BE2C (cell line): ENCODE data around the gene LLGL1.
A peak's percentile ranks its signal among the peaks of the same experiment; 100 is the strongest.

ENCODE experiments used
- DNase-seq: peaks from one replicate; pipeline ENCODE4 v3.0.0-alpha.2; 2020
- H3K27me3 ChIP-seq: fragments of 250-450 bp; sonication (Bioruptor Pico); 2 replicates; pipeline ENCODE4 v1.5.1; 2020; ENCODE audit warnings: mild to moderate bottlenecking
- H3K36me3 ChIP-seq: fragments of 250-450 bp; sonication (Bioruptor Pico); 2 replicates; pipeline ENCODE4 v1.5.1; 2020; ENCODE audit warnings: mild to moderate bottlenecking
- H3K4me1 ChIP-seq: fragments of 250-450 bp; sonication (Bioruptor Pico); 2 replicates; pipeline ENCODE4 v1.5.1; 2020
- H3K4me3 ChIP-seq: 2 replicates; pipeline ENCODE4 v1.5.1; 2011; ENCODE audit warnings: low read depth, low read length
- H3K9me3 ChIP-seq: fragments of 250-450 bp; sonication (Bioruptor Pico); 2 replicates; pipeline ENCODE4 v1.5.1; 2020
- TF ChIP-seq, protein P1 (sequence below): IDR thresholded peaks from 2 replicates; pipeline ENCODE4 v1.5.1; 2012; ENCODE audit warnings: mild to moderate bottlenecking, low read depth, low read length

LLGL1 gene

GRCh38 chr17:18261146-18261515 lies 35.7 kb downstream of the LLGL1 start:
- TF ChIP-seq, protein P1, sequence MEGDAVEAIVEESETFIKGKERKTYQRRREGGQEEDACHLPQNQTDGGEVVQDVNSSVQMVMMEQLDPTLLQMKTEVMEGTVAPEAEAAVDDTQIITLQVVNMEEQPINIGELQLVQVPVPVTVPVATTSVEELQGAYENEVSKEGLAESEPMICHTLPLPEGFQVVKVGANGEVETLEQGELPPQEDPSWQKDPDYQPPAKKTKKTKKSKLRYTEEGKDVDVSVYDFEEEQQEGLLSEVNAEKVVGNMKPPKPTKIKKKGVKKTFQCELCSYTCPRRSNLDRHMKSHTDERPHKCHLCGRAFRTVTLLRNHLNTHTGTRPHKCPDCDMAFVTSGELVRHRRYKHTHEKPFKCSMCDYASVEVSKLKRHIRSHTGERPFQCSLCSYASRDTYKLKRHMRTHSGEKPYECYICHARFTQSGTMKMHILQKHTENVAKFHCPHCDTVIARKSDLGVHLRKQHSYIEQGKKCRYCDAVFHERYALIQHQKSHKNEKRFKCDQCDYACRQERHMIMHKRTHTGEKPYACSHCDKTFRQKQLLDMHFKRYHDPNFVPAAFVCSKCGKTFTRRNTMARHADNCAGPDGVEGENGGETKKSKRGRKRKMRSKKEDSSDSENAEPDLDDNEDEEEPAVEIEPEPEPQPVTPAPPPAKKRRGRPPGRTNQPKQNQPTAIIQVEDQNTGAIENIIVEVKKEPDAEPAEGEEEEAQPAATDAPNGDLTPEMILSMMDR = no peak
- Histone ChIP-seq H3K9me3 (no peaks in the 10 kb centered on the region), H3K4me1 (no peaks in the 10 kb centered on the region; the same call in 1 of the 2 replicates), H3K27me3 (no peaks in the 10 kb centered on the region), H3K36me3 (no peaks in the 10 kb centered on the region), H3K4me3 (peak overlapping the region; percentile 68)
- no peak for DNase-seq

DNA sequence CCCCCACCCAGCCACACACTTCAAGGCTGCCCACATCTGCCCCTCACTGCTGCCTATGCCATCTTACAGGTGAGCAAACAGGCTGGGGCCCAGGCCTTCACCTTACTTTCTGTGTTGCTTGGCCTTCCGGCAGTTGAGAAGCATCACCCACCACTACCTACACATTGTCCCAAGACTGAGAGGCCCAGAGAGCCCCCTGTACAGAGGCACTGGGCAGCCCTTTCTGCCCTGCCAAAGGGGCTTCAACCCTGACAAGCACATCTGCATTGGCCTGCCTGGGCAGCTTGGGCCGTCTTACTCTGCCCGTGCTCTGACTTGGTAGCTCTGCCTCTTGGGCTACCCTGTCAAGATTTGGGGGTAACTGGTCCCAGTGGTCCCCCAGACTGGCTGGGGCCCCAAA lies 36.2 kb downstream of the LLGL1 start:
- no peak overlapping the region for H3K4me3 ChIP-seq
- no peaks in the 10 kb centered on the region; the same call in 1 of the 2 replicates for H3K4me1 ChIP-seq
- no peaks in the 10 kb centered on the region for H3K9me3 ChIP-seq
- H3K36me3 ChIP-seq = no peaks in the 10 kb centered on the region
- DNase-seq = no peak
- TF ChIP-seq, protein P1 = no peak
- H3K27me3 ChIP-seq = no peaks in the 10 kb centered on the region

DNA sequence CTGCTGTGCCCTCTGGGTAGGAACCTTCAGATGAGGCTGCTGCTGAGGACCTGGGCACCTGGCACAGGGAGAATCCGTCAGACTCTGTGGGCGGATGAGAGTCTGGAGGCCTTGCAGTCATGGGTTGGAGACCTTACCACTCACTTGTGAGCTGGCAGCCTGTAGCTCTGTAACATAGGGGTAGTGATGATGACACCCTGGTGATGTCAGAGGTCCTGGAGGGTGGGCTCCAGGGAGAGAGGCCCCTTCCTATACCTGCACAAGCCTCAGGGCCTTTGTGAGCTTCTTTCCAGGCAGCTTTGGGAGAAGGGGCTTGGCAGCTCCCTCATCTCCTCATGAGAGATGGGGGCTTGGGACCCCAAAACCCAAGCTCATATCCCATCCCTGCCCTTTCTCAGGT lies 36.7 kb downstream of the LLGL1 start:
- no peak for DNase-seq
- H3K36me3 ChIP-seq = no peaks in the 10 kb centered on the region
- TF ChIP-seq, protein P1 = no peak
- no peaks in the 10 kb centered on the region for H3K9me3 ChIP-seq
- H3K27me3 ChIP-seq = no peaks in the 10 kb centered on the region
- H3K4me1 ChIP-seq = no peaks in the 10 kb centered on the region; the same call in 1 of the 2 replicates
- no peak overlapping the region for H3K4me3 ChIP-seq

DNA sequence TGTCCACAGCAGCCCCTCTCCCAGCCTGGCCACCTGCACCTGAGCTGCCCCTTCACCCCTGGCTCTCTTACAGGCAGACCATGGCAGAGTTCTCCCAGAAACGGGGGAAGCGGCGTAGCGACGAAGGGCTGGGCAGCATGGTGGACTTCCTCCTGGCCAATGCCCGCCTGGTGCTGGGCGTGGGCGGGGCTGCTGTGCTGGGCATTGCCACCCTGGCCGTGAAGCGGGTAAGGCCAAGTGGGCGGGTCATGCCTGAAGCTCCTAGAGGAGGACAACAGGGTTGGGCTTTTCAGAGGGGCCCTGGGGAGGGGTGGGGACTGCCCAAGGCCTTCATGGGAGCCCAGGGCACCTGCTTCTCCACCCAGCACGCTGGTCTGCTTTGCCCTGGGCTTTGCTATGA lies 37.2 kb downstream of the LLGL1 start:
- Histone ChIP-seq H3K36me3 (no peaks in the 10 kb centered on the region), H3K9me3 (no peaks in the 10 kb centered on the region), H3K4me1 (no peaks in the 10 kb centered on the region; the same call in 1 of the 2 replicates), H3K4me3 (no peak overlapping the region), H3K27me3 (no peaks in the 10 kb centered on the region)
- DNase-seq = no peak
- TF ChIP-seq, protein P1 = no peak

- H3K4me1 ChIP-seq = no peaks in the 10 kb centered on the region
- H3K4me3 ChIP-seq = no peak overlapping the region
- no peaks in the 10 kb centered on the region for H3K9me3 ChIP-seq
- DNase-seq = no peak
- no peaks in the 10 kb centered on the region for H3K36me3 ChIP-seq
- TF ChIP-seq, protein P1 = no peak
- H3K27me3 ChIP-seq = no peaks in the 10 kb centered on the region
These were observed 38.6 kb downstream of the LLGL1 start for GRCh38 chr17:18263885-18264682.

GRCh38 chr17:18267366-18267765 lies 41.9 kb downstream of the LLGL1 start:
- Histone ChIP-seq H3K4me1 (no peaks in the 10 kb centered on the region), H3K4me3 (no peak overlapping the region), H3K27me3 (no peaks in the 10 kb centered on the region), H3K9me3 (no peaks in the 10 kb centered on the region), H3K36me3 (no peaks in the 10 kb centered on the region)
- DNase-seq = peak; percentile 36
- TF ChIP-seq, protein P1 = no peak
